HEK293T (cell line): ENCODE measurements around the gene CORO1C.
"Not testable (repeated sequence)": the region's sequence is repeated elsewhere in the genome, so short reads cannot be mapped to it uniquely, and the experiment has no call there.

Source experiments
- CTCF ChIA-PET: fragments of 350-600 bp; formaldehyde crosslinking; extraction: SDS; loops from one replicate; lab custom pipeline; 2021; ENCODE audit warnings: antibody characterized with exemption, inconsistent platforms; lab: Yijun Ruan, JAX
- POLR2A ChIA-PET: fragments of 350-600 bp; formaldehyde crosslinking; extraction: SDS; loops from one replicate; lab custom pipeline; 2020; ENCODE audit warnings: antibody characterized with exemption, inconsistent platforms; lab: Yijun Ruan, JAX
- DNase-seq: peaks from one replicate; pipeline ENCODE4 v3.0.0; 2012; ENCODE audit warnings: mixed read lengths; ENCODE audit errors: extremely low spot score
- ARNT ChIP-seq: fragments of 450-650 bp; IDR thresholded peaks from 2 replicates; pipeline ENCODE4 v1.6.1; 2017; ENCODE audit warnings: mild to moderate bottlenecking
- BHLHE40 ChIP-seq: fragments of 450-650 bp; IDR thresholded peaks from 2 replicates; pipeline ENCODE4 v1.6.1; 2016; ENCODE audit warnings: mild to moderate bottlenecking, moderate library complexity, borderline replicate concordance
- CTBP1 ChIP-seq: fragments of 450-650 bp; IDR thresholded peaks from 2 replicates; pipeline ENCODE4 v1.6.1; 2016; ENCODE audit warnings: borderline replicate concordance
- ELF4 ChIP-seq: fragments of 450-650 bp; IDR thresholded peaks from 2 replicates; pipeline ENCODE4 v1.6.1; 2017; ENCODE audit warnings: antibody characterized with exemption
- FOXA1 ChIP-seq: fragments of 450-650 bp; IDR thresholded peaks from 2 replicates; pipeline ENCODE4 v1.6.1; 2016; ENCODE audit warnings: mild to moderate bottlenecking
- FOXK2 ChIP-seq: fragments of 450-650 bp; IDR thresholded peaks from 2 replicates; pipeline ENCODE4 v1.6.1; 2016; ENCODE audit warnings: mild to moderate bottlenecking
- FOXM1 ChIP-seq: fragments of 450-650 bp; IDR thresholded peaks from 2 replicates; pipeline ENCODE4 v1.6.1; 2017; ENCODE audit warnings: mild to moderate bottlenecking, borderline replicate concordance
- HDGF ChIP-seq: fragments of 450-650 bp; IDR thresholded peaks from 2 replicates; pipeline ENCODE4 v1.6.1; 2017; ENCODE audit warnings: antibody characterized with exemption, borderline replicate concordance
- L3MBTL2 ChIP-seq: fragments of 450-650 bp; conservative IDR thresholded peaks from 2 replicates; pipeline ENCODE4 v1.6.1; 2016; ENCODE audit warnings: mild to moderate bottlenecking
- LEF1 ChIP-seq: fragments of 450-650 bp; IDR thresholded peaks from 2 replicates; pipeline ENCODE4 v1.6.1; 2017; ENCODE audit warnings: mild to moderate bottlenecking, borderline replicate concordance
- NFRKB ChIP-seq: fragments of 450-650 bp; IDR thresholded peaks from 2 replicates; pipeline ENCODE4 v1.6.1; 2016; ENCODE audit warnings: mild to moderate bottlenecking, moderate library complexity
- SP1 ChIP-seq: fragments of 450-650 bp; IDR thresholded peaks from 2 replicates; pipeline ENCODE4 v1.6.1; 2017
- SUZ12 ChIP-seq: fragments of 450-650 bp; IDR thresholded peaks from 2 replicates; pipeline ENCODE4 v1.6.1; 2016; ENCODE audit warnings: mild to moderate bottlenecking
- TARDBP ChIP-seq: fragments of 450-650 bp; IDR thresholded peaks from 2 replicates; pipeline ENCODE4 v1.6.1; 2016
- ZNF384 ChIP-seq: fragments of 450-650 bp; IDR thresholded peaks from 2 replicates; pipeline ENCODE4 v1.6.1; 2016
- TF ChIP-seq, protein P1 (sequence below): fragments of 450-650 bp; IDR thresholded peaks from 2 replicates; pipeline ENCODE4 v1.6.1; 2016

The CORO1C gene

GRCh38 chr12:108633534-108634248 is 97.6 kb downstream of the CORO1C start, which contains the start of gene SELPLG:
Gene SELPLG, minus strand, starts transcription at chr12:108633894. Its CDS starts 9,587 bp downstream, at chr12:108624307.
- no peak for DNase-seq
- ChIA-PET CTCF (no interaction called here), POLR2A (interaction anchor here (0.8 kb wide), 1 partner anchor 540 kb away, joined by 3 read pairs; no protein-coding TSS in a partner anchor)
- TF ChIP-seq ZNF384, result no peak
- no peak for TF ChIP-seq BHLHE40
- TF ChIP-seq SUZ12, result no peak
- TF ChIP-seq NFRKB, result no peak
- no peak for TF ChIP-seq ARNT

DNA sequence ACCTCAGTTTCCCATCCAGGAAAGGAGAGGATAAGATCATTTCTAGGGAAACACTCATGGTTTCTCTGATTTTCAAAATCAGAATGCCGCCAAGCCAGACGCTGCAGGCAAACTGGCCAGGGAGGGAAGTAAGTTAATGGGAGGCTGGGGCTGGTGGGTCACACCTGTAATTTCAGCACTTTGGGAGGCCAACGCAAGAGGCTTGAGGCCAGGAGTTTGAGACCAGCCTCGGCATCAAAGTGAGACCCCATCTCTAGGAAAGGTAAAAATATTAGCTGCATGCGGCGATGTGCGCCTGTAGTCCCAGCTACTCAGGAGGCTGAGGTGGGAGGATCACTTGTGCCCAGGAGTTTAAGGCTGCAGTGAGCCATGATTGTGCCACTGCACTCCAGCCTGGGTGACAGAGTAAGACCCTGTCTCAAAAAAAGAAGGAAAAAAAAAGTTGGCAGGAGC is 98.2 kb downstream of the CORO1C start:
- CTCF ChIA-PET, result no interaction called here
- POLR2A ChIA-PET, result interaction anchor here (0.8 kb wide), 1 partner anchor 541 kb away, joined by 3 read pairs; no protein-coding TSS in a partner anchor
- TF ChIP-seq ZNF384 (no peak), FOXM1 (no peak), L3MBTL2 (no peak)
- DNase-seq, result no peak

DNA sequence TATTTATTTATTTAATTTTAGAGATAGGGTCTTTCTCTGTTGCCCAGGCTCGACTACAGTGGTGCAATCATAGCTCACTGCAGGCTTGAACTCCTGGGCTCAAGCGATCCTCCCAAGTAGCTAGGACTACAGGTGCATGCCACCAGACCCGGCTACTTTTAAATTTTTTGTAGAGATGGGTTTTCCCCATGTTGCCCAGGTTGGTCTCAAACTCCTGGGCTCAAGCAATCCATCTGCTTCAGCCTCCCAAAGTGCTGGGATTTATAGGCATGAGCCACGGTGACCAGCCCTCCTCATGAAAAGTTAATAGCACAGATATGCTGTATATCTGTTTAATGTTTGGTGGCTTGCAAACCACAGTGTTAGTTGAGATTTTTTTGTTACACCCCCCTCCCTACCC is 100.1 kb downstream of the CORO1C start:
- CTCF ChIA-PET, DNase-seq, POLR2A ChIA-PET: not testable (repeated sequence)

- ChIA-PET CTCF (no interaction called here), POLR2A (no interaction called here)
- DNase-seq, result no peak
- no peak for TF ChIP-seq NFRKB
- TF ChIP-seq FOXM1, result no peak
- TF ChIP-seq, protein P1, sequence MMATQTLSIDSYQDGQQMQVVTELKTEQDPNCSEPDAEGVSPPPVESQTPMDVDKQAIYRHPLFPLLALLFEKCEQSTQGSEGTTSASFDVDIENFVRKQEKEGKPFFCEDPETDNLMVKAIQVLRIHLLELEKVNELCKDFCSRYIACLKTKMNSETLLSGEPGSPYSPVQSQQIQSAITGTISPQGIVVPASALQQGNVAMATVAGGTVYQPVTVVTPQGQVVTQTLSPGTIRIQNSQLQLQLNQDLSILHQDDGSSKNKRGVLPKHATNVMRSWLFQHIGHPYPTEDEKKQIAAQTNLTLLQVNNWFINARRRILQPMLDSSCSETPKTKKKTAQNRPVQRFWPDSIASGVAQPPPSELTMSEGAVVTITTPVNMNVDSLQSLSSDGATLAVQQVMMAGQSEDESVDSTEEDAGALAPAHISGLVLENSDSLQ, result no peak
- TF ChIP-seq L3MBTL2, result peak; percentile 77
- no peak for TF ChIP-seq ARNT
- TF ChIP-seq TARDBP, result no peak
- TF ChIP-seq ZNF384, result no peak
Observed at GRCh38 chr12:108630481-108631207, 100.7 kb downstream of the CORO1C start.

- CTCF ChIA-PET, result interaction anchor here (0.6 to 2.9 kb wide), 2 partner anchors 12 to 179 kb away, joined by 3 to 13 read pairs; no protein-coding TSS in a partner anchor
- peak; percentile 36 for DNase-seq
- POLR2A ChIA-PET, result no interaction called here
- TF ChIP-seq ZNF384 (no peak), ELF4 (no peak), BHLHE40 (no peak), NFRKB (no peak)
Observed at GRCh38 chr12:108629824-108630476, 101.4 kb downstream of the CORO1C start.

GRCh38 chr12:108629151-108629550 is 102.2 kb downstream of the CORO1C start:
- POLR2A ChIA-PET, result no interaction called here
- no peak for DNase-seq
- CTCF ChIA-PET, result interaction anchor here (0.6 to 2.9 kb wide), 3 partner anchors 11 to 179 kb away, joined by 3 to 13 read pairs (median 3); no protein-coding TSS in a partner anchor
- TF ChIP-seq BHLHE40, result no peak
- no peak for TF ChIP-seq FOXK2
- no peak for TF ChIP-seq ZNF384
- TF ChIP-seq HDGF, result no peak
- no peak for TF ChIP-seq ARNT
- no peak for TF ChIP-seq LEF1
- no peak for TF ChIP-seq CTBP1
- TF ChIP-seq ELF4, result no peak
- TF ChIP-seq FOXA1, result no peak
- TF ChIP-seq FOXM1, result no peak
- TF ChIP-seq NFRKB, result no peak
- TF ChIP-seq SP1, result no peak
- no peak for TF ChIP-seq L3MBTL2

GRCh38 chr12:108627134-108627920 is 104.0 kb downstream of the CORO1C start:
- POLR2A ChIA-PET, result no interaction called here
- no peak for DNase-seq
- CTCF ChIA-PET, result interaction anchor here (0.7 to 2.9 kb wide), 2 partner anchors 9 to 38 kb away, joined by 3 to 13 read pairs; no protein-coding TSS in a partner anchor
- TF ChIP-seq ELF4 (no peak), BHLHE40 (no peak), NFRKB (no peak), ARNT (no peak), L3MBTL2 (no peak), FOXM1 (no peak), FOXK2 (no peak), SUZ12 (no peak), ZNF384 (no peak), SP1 (no peak), LEF1 (no peak), CTBP1 (no peak), TARDBP (no peak), HDGF (no peak), FOXA1 (no peak)
- TF ChIP-seq, protein P1, result no peak
